Measurements from ENCODE around the gene B4GALT5.

B4GALT5 gene

GRCh38 chr20:49699200-49699992, 14.3 kb downstream of the B4GALT5 start:
- peak; percentile 23 to 68 for DNase-seq

GRCh38 chr20:49698477-49698876, 15.2 kb downstream of the B4GALT5 start:
- DNase-seq = no peak

- DNase-seq = no peak
These were observed 16.6 kb downstream of the B4GALT5 start for GRCh38 chr20:49697071-49697470.

- DNase-seq = no peak
These were observed 17.1 kb downstream of the B4GALT5 start for GRCh38 chr20:49696594-49696993.

- DNase-seq = no peak
These were observed 17.8 kb downstream of the B4GALT5 start for GRCh38 chr20:49695830-49696229.

GRCh38 chr20:49694450-49695071, 19.1 kb downstream of the B4GALT5 start:
- no peak for DNase-seq

- no peak for DNase-seq
These were observed 20.1 kb downstream of the B4GALT5 start for GRCh38 chr20:49693435-49694171.

GRCh38 chr20:49692941-49693340, 20.7 kb downstream of the B4GALT5 start:
- no peak for DNase-seq

GRCh38 chr20:49691818-49692568, 21.7 kb downstream of the B4GALT5 start:
- DNase-seq = no peak

- DNase-seq = no peak
These were observed 22.6 kb downstream of the B4GALT5 start for GRCh38 chr20:49690899-49691620.

GRCh38 chr20:49687595-49688567, 25.8 kb downstream of the B4GALT5 start:
- no peak for DNase-seq

GRCh38 chr20:49685809-49686208, 27.9 kb downstream of the B4GALT5 start:
- DNase-seq = no peak

GRCh38 chr20:49685161-49685601, 28.5 kb downstream of the B4GALT5 start:
- DNase-seq = no peak

GRCh38 chr20:49684335-49684997, 29.2 kb downstream of the B4GALT5 start:
- DNase-seq = no peak

- DNase-seq = no peak
These were observed 30.9 kb downstream of the B4GALT5 start for GRCh38 chr20:49682798-49683197.

GRCh38 chr20:49682278-49682677, 31.4 kb downstream of the B4GALT5 start:
- no peak for DNase-seq

GRCh38 chr20:49681850-49682216, 31.8 kb downstream of the B4GALT5 start:
- DNase-seq = no peak

- DNase-seq = no peak
These were observed 33.2 kb downstream of the B4GALT5 start for GRCh38 chr20:49680484-49680883.

- DNase-seq = no peak
These were observed 34.0 kb downstream of the B4GALT5 start for GRCh38 chr20:49679634-49680033.
